Tibial nerve (tissue), 4 donors: Measurements from ENCODE around the gene PDE1C. TPM values are rescaled to one million over a fixed set of nuclear protein-coding genes. Genes with fewer than 3 reads are reported as not detected.

Source experiments
- DNase-seq, 2 donors: peaks; one replicate each; pipeline ENCODE4 v3.0.0-alpha.2; 2019; ENCODE audit warnings: low spot score in 2 of 2
- H3K27ac ChIP-seq, 4 donors: fragments of 200-600 bp; sonication (generic) in 3 of 4; one replicate each; pipeline ENCODE4 v1.5.1; 2017 to 2019; ENCODE audit warnings: mild to moderate bottlenecking in 1 of 4
- H3K27me3 ChIP-seq, 2 donors: fragments of 200-600 bp; sonication (generic) in 1 of 2; one replicate each; pipeline versions ENCODE4 v1.5.1 to v1.6.0; 2017 to 2019
- H3K36me3 ChIP-seq, 3 donors: fragments of 200-600 bp; sonication (generic); one replicate each; pipeline ENCODE4 v1.5.1; 2018 to 2019
- H3K4me1 ChIP-seq, 4 donors: fragments of 200-600 bp; sonication (generic) in 3 of 4; one replicate each; pipeline ENCODE4 v1.5.1; 2017 to 2019
- H3K4me3 ChIP-seq, 4 donors: fragments of 200-600 bp; sonication (generic) in 3 of 4; one replicate each; pipeline ENCODE4 v1.5.1; 2017 to 2019; ENCODE audit warnings: mild to moderate bottlenecking in 1 of 4, moderate library complexity in 1 of 4
- H3K9me3 ChIP-seq, 4 donors: fragments of 200-600 bp; sonication (generic) in 3 of 4; one replicate each; pipeline ENCODE4 v1.5.1; 2017 to 2019
- CTCF ChIP-seq, 5 experiments: fragments of 200-600 bp in 3 of 5; fragments of 450-650 bp in 2 of 5; sonication (generic) in 3 of 5; IDR thresholded peaks; one replicate each; pipeline ENCODE4 v1.5.1; 2016 to 2019; ENCODE audit warnings: antibody characterized with exemption in 5 of 5, mild to moderate bottlenecking in 3 of 5, moderate library complexity in 2 of 5
- EP300 ChIP-seq, 2 donors: sonication (generic); formaldehyde crosslinking; IDR thresholded peaks; one replicate each; pipeline ENCODE4 v1.6.1; 2017; ENCODE audit warnings: antibody characterized with exemption in 2 of 2, mild to moderate bottlenecking in 1 of 2
- POLR2A ChIP-seq, 2 donors: fragments of 450-650 bp; IDR thresholded peaks; one replicate each; pipeline ENCODE4 v1.6.1; 2017; ENCODE audit warnings: antibody characterized with exemption in 2 of 2, mild to moderate bottlenecking in 2 of 2, moderate library complexity in 2 of 2
- WGBS, 2 donors: methylation state at CpG; one replicate each; pipeline ENCODE4 v1.1.5; 2018; 5-methylcytosine and 5-hydroxymethylcytosine counted together
- total RNA-seq, 4 donors: library from RNA; depleted of rRNA; stranded (reverse); fragments of >200 nt; gene quantifications; one replicate each; pipeline ENCODE4 v1.1.0, GENCODE V29; 2016

The PDE1C gene
- total RNA-seq, 4 donors from 2014 or later, result 10.6 to 31.8 (median 20.7) TPM

DNA sequence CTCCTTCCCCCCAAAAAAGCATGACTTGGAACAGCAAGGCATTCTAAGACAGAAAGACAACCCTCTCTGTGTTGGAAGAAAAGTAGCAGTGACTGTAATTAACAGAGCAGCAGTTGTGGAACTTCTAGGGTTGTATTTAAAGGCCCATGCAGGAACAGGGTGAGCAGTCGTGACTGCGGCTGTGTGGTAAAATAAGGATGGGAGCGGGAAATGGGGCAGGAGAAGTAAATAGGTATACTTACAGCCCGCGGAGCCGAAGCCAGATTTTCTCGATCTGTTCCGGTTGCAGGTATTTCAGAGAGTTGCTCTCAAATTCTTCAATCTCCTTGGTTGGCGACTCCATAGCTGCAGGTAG lies 179 bp downstream of the PDE1C start:
- 23 to 32% methylated on average over 9 of the region's 9 CpGs for WGBS, 2 donors
- Histone ChIP-seq H3K27me3 (peaks cover 0 to 9% of the 10 kb centered on the region in 2 donors), H3K4me1 (peaks cover 0 to 33% (median 6%) of the 10 kb centered on the region in 4 donors), H3K4me3 (peak overlapping the region; percentile 24 to 68 (median 36)), H3K9me3 (no peaks in the 10 kb centered on the region), H3K27ac (peak overlapping the region in 1 of 4 donors; percentile 64), H3K36me3 (no peaks in the 10 kb centered on the region)
- no peak for DNase-seq
- no peak for TF ChIP-seq EP300 (IDR thresholded peaks at IDR 0.05)
- TF ChIP-seq POLR2A (IDR thresholded peaks at IDR 0.05), result no peak
- no peak for TF ChIP-seq CTCF (IDR thresholded peaks at IDR 0.05)

GRCh38 chr7:32069116-32069650 lies 1.0 kb downstream of the PDE1C start:
- Histone ChIP-seq H3K36me3 (no peaks in the 10 kb centered on the region), H3K4me3 (no peak overlapping the region), H3K27me3 (peaks cover 0 to 9% of the 10 kb centered on the region in 2 donors), H3K4me1 (peaks cover 0 to 30% (median 6%) of the 10 kb centered on the region in 4 donors), H3K27ac (no peak overlapping the region), H3K9me3 (no peaks in the 10 kb centered on the region)
- DNase-seq, result no peak
- no peak for TF ChIP-seq POLR2A (IDR thresholded peaks at IDR 0.05)
- no peak for TF ChIP-seq EP300 (IDR thresholded peaks at IDR 0.05)

DNA sequence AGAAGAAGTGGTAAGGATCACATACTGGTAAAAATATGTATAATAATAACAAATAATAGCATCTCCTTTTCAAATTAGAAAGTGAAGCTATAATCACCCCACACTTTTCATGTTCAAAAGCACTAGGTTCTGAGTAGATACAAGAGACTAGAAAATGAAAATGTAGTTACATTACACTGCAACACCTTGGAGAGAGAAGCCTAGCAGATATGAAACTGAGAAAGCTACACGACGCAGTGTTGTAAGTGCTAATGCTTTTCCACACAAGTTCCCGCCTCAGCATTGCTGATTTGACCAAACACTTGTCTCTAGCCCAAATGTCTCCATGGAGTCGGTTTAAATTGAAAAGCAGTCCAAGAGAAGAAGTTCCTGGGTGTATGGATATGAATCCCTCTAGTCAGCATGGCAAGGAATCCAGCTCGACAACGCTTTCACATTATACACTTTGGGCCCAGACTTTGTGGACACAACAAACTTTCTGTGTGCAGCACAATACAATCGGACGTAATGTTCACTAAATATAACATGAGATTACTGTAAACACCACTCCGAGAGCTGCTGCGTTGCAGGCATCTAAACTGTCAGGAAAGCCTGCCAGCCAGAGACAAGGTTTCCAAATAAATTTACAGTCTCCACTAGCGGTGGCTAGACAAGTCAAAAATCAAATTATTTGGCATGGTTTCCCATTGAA lies 1.7 kb downstream of the PDE1C start:
- no peak for DNase-seq
- TF ChIP-seq POLR2A (IDR thresholded peaks at IDR 0.05), result no peak
- no peak for TF ChIP-seq EP300 (IDR thresholded peaks at IDR 0.05)
- TF ChIP-seq CTCF (IDR thresholded peaks at IDR 0.05), result no peak
- no peak overlapping the region for H3K27ac ChIP-seq
- 53 to 56% methylated on average over 11 of the region's 11 CpGs for WGBS, 2 donors
- no peak overlapping the region for H3K4me3 ChIP-seq
- peaks cover 0 to 30% (median 6%) of the 10 kb centered on the region in 4 donors for H3K4me1 ChIP-seq
- H3K27me3 ChIP-seq, result peaks cover 0 to 9% of the 10 kb centered on the region in 2 donors
- no peaks in the 10 kb centered on the region for H3K36me3 ChIP-seq
- H3K9me3 ChIP-seq, result no peaks in the 10 kb centered on the region

DNA sequence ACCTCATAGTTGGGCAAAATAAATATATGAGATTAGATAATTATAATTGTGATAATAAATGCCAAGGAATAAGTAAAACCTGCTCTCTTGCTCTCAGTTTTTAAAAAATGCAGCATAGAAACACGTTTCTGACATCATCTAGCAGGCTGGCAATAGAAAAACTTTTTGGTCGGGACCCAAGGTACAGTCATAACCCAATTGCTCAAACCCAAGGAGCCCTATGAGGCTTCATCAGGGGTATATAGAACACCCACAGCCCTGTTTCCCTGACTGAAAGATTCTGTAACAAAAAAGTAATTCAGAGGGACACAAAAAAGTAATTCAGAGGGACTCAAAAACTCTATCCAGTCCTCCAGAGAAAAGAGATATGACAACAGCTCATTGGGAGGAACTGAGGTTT lies 3.8 kb downstream of the PDE1C start:
- 41 to 43% methylated on average over 2 of the region's 2 CpGs for WGBS, 2 donors
- no peak for DNase-seq
- Histone ChIP-seq H3K27me3 (no peaks in the 10 kb centered on the region), H3K36me3 (no peaks in the 10 kb centered on the region), H3K4me3 (no peak overlapping the region), H3K27ac (no peak overlapping the region), H3K4me1 (peaks cover 0 to 23% (median 3%) of the 10 kb centered on the region in 4 donors), H3K9me3 (no peaks in the 10 kb centered on the region)
- no peak for TF ChIP-seq EP300 (IDR thresholded peaks at IDR 0.05)
- TF ChIP-seq POLR2A (IDR thresholded peaks at IDR 0.05), result no peak
- TF ChIP-seq CTCF (IDR thresholded peaks at IDR 0.05), result no peak

DNA sequence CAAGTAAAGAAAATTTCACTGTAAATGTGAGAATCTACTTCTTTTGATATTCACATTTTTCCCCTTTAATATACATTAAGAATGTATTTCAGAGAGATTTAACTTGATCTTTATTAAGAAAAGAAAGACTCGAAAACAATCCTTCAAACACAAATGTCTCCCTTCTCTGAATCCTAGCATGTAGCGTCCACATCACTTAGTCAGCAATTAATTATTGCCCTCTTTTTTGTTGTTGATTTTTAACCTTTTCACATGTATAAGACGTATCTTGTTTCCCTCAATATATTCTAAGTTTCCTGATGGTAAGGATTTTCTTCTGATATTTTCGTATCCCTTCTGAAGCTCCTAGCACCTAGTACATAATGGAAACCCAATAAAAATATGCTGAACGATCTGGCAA lies 6.6 kb downstream of the PDE1C start:
- Histone ChIP-seq H3K9me3 (no peaks in the 10 kb centered on the region), H3K27me3 (no peaks in the 10 kb centered on the region), H3K4me3 (no peak overlapping the region), H3K36me3 (no peaks in the 10 kb centered on the region), H3K4me1 (peaks cover 0 to 23% (median 7%) of the 10 kb centered on the region in 4 donors), H3K27ac (no peak overlapping the region)
- TF ChIP-seq EP300 (IDR thresholded peaks at IDR 0.05) (no peak), CTCF (IDR thresholded peaks at IDR 0.05) (no peak), POLR2A (IDR thresholded peaks at IDR 0.05) (no peak)
- WGBS, 2 donors, result 94 to 95% methylated on average over 5 of the region's 5 CpGs
- DNase-seq, result no peak
